ENCODE data around the gene TLE1.

Gene TLE1

DNA sequence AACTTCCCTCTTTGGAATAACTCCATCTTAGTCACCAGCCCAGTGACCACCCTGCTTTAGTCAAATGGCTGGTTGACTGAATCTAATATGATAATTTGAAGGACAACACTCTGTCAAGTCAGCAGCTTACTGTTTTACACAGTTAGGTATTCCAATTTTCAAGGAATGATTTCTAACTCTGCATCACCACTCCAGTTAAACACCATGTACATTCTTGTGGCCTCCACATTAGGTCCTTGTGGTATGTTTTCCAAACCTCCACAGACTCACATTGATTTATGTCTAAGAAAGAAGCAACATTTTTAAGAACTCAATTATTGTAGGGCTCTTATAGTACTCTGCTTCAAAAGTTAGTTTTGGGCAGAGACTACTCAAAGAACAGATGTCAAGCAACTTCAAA lies 110.7 kb downstream of the TLE1 start:
- peak; percentile 77 to 80 for DNase-seq (ENCODE audit: low read depth in 2 of 2)

DNA sequence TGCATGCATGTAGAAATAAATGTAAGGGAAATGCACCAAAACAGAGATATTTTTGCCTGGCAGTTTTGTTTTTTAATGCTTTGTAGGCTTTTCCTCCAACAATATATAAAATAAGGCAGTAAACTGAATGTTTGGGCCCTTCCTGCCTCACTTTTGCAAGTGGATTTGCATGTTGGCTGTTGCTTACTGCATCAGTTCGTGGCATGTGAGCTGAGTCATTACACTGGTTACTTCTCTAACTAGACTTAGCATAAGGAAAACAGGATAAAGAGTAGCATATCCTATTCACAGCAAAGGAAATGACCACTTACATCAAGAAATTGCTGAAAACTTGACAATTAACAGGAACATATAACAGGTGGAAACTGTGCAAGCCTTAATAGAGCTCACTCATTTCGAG lies 113.4 kb downstream of the TLE1 start:
- no peak for DNase-seq (ENCODE audit: low read depth in 2 of 2)

- peak; percentile 48 to 60 for DNase-seq (ENCODE audit: low read depth in 2 of 2)
Observed at GRCh38 chr9:81574405-81574804, 114.9 kb downstream of the TLE1 start.

DNA sequence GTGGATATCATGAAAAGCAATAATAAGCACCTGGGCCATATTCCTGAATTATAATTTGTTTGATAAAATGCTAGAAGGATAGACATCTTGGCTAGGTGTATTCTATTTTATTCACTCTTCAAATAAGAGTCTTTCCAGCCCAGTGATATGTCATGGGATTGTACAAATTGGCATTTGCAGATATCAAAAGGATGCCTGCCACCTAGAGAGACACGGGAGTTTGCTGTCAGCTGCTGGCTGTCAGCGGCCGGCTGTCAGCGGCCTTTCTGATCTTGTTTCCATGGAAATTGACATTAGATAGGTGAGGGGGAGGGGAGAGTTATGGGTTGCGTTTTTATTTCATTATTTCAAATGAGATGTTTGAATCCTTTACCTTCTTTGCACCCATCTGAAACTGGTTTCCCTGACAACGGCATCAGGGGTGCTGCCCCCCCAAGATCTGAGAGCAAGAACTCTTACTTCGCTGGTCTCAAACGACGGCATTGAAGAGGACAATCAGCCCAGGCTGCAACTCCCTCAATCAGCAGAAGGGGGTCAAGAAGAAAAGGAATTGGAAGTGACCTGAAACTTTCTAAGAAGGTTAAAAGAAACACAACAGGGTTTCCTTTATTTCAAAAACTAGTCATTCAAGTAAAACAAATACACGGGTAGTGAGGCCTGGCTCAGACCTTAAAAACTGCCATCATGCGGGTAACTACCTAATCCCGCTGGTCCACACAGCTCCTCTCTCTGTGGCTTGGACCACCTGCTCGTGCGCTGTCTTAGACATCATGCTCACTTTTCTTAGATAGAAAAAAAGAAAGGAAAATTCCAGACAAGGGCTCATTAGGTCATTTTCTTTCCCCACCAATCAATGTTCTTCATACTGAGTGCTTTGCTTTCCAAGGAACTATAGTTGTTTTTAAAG lies 115.7 kb downstream of the TLE1 start:
- DNase-seq (ENCODE audit: low read depth in 2 of 2), result no peak

- DNase-seq (ENCODE audit: low read depth in 2 of 2), result no peak
Observed at GRCh38 chr9:81570083-81570482, 119.3 kb downstream of the TLE1 start.

GRCh38 chr9:81566074-81566698 lies 123.2 kb downstream of the TLE1 start:
- no peak for DNase-seq (ENCODE audit: low read depth in 2 of 2)

GRCh38 chr9:81565609-81566008 lies 123.7 kb downstream of the TLE1 start:
- DNase-seq (ENCODE audit: low read depth in 2 of 2), result no peak

GRCh38 chr9:81565144-81565543 lies 124.2 kb downstream of the TLE1 start:
- DNase-seq (ENCODE audit: low read depth in 2 of 2), result no peak

DNA sequence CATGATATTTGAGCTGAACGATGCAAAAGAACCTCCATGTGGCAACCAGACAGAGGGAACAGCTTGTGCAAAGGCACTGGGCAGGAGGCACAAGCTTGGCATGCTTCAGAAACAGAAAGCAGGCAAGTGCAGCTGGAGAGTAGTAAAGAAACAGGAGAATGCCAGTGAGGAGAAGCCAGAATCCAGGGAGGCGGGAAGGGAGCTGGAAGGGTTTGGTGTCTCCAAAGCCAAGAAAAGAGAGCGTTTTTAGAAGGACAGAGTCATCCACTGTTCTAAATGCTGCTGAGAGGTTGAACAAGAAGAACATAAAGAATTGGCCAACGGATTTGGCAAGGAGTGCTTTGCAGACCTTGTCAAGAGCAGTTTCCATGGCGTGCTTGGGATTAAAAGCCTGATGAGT lies 124.7 kb downstream of the TLE1 start:
- no peak for DNase-seq (ENCODE audit: low read depth in 2 of 2)

DNA sequence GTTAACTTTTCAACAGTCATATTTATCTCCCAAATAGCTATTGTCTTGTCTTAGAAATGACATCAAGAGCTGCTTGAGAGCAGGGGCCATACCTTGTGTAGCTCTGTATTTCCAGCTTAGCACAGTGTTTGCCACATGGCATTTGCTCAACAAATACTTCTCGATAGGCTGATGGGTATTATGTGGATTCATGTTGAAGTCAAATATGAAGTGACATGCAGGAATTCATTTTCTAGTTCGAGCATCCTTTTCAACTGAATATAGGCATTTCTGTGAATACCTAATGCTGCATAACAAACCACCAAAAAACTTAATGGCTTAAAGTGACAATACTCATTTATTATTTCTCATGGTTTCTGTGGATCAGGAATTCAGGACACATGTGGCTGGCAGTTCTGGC lies 125.6 kb downstream of the TLE1 start:
- DNase-seq (ENCODE audit: low read depth in 2 of 2), result no peak

- no peak for DNase-seq (ENCODE audit: low read depth in 2 of 2)
Observed at GRCh38 chr9:81563020-81563407, 126.3 kb downstream of the TLE1 start.

DNA sequence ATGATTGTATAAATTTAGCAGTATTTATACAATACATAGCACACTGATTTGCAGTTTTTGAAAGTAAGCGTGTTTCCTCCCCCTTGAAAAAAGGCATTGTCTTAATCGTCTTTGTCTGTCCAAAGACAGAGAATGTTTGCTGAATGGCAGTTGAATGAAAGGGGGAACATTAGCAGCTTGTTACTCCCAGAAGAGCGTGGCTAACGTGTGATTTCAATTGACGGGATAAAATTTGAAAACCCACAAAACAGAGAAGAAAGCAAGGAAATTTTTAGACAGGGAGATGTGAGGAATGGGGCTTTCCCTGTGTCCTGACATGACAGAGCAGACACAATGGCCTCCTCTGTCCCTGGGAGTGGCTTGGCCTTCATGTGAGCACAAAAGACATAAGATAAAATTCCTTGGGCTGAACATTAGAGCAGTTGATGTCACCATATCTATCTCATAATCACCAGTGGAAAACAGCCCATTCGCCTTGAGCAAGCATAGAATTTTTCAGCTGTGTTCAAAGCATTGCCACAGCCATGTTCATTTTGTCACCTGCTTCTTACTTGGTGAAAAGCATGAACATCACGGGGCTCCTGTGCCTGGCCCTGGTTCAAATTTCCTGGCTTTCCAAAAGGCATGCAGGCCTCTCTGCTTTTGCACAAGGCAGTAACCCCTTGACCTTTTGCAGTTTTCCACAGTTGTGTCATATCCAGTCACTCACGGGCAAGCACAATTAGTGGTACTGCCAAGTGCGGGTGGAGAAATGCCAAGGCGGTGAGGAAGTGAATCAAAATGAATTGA lies 126.9 kb downstream of the TLE1 start:
- no peak for DNase-seq (ENCODE audit: low read depth in 2 of 2)

DNA sequence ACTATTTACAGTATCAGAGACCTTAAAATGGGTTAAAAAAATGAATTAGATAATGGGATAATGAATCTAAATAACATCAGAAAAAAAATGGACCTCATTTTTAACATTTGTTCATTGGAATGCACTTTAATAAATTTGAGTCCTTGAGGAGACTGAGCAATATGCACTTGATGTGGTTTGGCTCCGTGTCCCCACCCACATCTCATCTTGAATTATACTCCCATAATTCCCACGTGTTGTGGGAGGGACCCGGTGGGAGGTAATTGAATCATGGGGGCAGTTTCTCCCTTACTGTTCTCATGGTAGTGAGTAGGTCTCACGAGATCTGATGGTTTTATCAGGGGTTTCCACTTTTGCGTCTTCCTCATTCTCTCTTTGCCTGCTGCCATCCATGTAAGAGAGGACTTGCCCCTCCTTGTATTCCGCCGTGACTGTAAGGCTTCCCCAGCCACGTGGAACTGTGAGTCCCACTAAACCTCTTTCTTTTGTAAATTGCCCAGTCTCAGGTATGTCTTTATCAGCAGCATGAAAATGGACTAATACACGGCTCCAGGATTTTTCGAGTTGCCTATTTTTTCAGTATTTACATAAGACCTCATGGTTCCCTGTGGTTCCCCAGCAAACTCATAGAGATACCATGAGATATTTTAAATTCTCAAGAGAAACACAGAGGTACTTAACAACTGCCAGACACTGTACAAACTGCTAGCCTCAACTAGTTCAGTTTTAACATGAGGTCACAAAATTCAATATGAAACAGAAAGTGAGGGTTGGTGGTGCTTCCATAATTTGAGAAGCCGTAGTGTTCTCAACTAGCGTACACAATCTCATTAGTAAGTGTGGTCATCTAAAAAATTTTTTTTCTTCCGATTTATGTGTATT lies 128.3 kb downstream of the TLE1 start:
- DNase-seq (ENCODE audit: low read depth in 2 of 2), result no peak

- peak; percentile 92 to 93 for DNase-seq (ENCODE audit: low read depth in 2 of 2)
Observed at GRCh38 chr9:81559709-81560108, 129.6 kb downstream of the TLE1 start.

- DNase-seq (ENCODE audit: low read depth in 2 of 2), result no peak
Observed at GRCh38 chr9:81559197-81559596, 130.2 kb downstream of the TLE1 start.

GRCh38 chr9:81558091-81558830 lies 131.1 kb downstream of the TLE1 start:
- DNase-seq (ENCODE audit: low read depth in 2 of 2), result peak; percentile 94 to 97

- DNase-seq (ENCODE audit: low read depth in 2 of 2), result peak; percentile 79 to 84
Observed at GRCh38 chr9:81557452-81558090, 131.8 kb downstream of the TLE1 start.

- DNase-seq (ENCODE audit: low read depth in 2 of 2), result no peak
Observed at GRCh38 chr9:81556923-81557322, 132.4 kb downstream of the TLE1 start.

DNA sequence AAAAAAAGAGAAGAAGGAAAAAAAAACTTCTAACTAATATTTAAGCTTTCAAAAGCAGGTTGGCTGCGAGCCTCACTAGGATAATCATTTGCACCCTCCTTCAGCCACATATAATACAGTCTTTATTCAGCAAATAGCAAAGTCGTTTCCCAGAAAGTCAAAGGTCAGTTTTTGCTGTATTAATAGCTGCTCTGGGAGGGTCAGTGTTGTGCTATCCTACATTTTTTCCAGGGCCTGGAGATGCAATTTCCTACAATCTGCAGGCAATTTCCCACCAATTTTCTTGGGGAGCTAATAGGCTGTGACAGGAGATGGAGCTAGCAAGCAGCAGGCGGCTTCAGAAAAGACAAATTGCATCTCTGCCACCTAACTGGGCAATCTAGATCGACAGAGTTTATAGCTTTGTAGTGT lies 136.8 kb downstream of the TLE1 start:
- no peak for DNase-seq (ENCODE audit: low read depth in 2 of 2)

- no peak for DNase-seq (ENCODE audit: low read depth in 2 of 2)
Observed at GRCh38 chr9:81550207-81550583, 139.2 kb downstream of the TLE1 start.

All from fibroblast of skin of left quadriceps (primary cell).